ENCODE results near the gene ZNF827.
A peak's percentile ranks its signal among the peaks of the same experiment; 100 is the strongest.

The ZNF827 gene

DNA sequence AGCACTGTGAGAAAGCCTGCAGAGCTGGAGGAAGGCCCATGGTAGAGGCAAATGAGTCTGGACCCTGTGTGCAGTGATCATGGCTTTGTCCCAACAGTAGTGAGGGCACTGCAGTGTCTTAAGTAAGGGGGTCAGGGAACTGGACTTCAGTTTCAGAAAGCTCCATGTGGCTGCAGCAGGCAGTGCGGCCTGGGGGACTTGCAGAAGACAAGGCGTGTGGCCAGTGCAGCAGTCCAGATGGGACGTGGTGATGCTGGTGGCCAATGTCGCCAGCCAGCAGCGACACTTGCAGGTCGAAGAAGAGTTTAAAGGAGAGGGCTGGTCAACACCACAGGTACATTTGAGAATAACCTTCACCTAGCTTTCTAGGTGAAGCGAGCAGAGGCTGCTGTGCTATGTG lies 113.4 kb downstream of the ZNF827 start:
- Histone ChIP-seq H3K9me3 (ENCODE audit: control insufficient read depth, insufficient read depth, low read length) (no peaks in the 10 kb centered on the region), H3K36me3 (ENCODE audit: control insufficient read depth, insufficient read depth, low read length) (peaks cover 40% of the 10 kb centered on the region), H3K27me3 (ENCODE audit: control insufficient read depth, insufficient read depth, low read length) (no peaks in the 10 kb centered on the region), H3K4me3 (ENCODE audit: low read depth, low read length) (no peak overlapping the region), H3K27ac (ENCODE audit: low read depth, low read length) (no peak overlapping the region), H3K4me1 (ENCODE audit: control insufficient read depth, insufficient read depth, low read length) (peaks cover 46% of the 10 kb centered on the region), H3K9ac (ENCODE audit: low read depth, low read length) (no peak overlapping the region)

DNA sequence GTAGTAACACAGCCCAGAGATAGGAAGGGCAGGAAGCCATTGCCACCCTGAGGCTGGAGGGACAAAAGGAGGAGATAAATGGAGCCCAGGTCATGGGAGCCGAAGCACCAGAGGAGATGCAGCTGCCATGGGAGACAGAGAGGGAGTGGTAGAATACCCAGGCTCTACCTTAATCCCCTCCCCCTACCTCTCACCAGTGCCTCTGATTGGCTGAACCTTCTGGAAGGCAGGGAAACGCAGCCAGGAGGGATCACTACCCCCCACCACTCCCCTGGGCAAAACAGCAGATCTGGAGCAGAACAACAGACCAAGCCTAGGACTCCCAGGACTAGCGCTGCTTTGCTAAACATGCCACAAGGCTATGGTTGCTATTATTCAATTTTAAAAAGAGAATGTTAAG lies 114.2 kb downstream of the ZNF827 start:
- Histone ChIP-seq H3K36me3 (ENCODE audit: control insufficient read depth, insufficient read depth, low read length) (peaks cover 39% of the 10 kb centered on the region), H3K9me3 (ENCODE audit: control insufficient read depth, insufficient read depth, low read length) (no peaks in the 10 kb centered on the region), H3K27me3 (ENCODE audit: control insufficient read depth, insufficient read depth, low read length) (no peaks in the 10 kb centered on the region), H3K4me1 (ENCODE audit: control insufficient read depth, insufficient read depth, low read length) (peaks cover 38% of the 10 kb centered on the region), H3K27ac (ENCODE audit: low read depth, low read length) (peak overlapping the region; percentile 5), H3K4me3 (ENCODE audit: low read depth, low read length) (no peak overlapping the region), H3K9ac (ENCODE audit: low read depth, low read length) (no peak overlapping the region)

- peaks cover 38% of the 10 kb centered on the region for H3K36me3 ChIP-seq (ENCODE audit: control insufficient read depth, insufficient read depth, low read length)
- H3K9ac ChIP-seq (ENCODE audit: low read depth, low read length) = no peak overlapping the region
- no peak overlapping the region for H3K4me3 ChIP-seq (ENCODE audit: low read depth, low read length)
- H3K9me3 ChIP-seq (ENCODE audit: control insufficient read depth, insufficient read depth, low read length) = no peaks in the 10 kb centered on the region
- peaks cover 36% of the 10 kb centered on the region for H3K4me1 ChIP-seq (ENCODE audit: control insufficient read depth, insufficient read depth, low read length)
- no peaks in the 10 kb centered on the region for H3K27me3 ChIP-seq (ENCODE audit: control insufficient read depth, insufficient read depth, low read length)
- peak overlapping the region; percentile 5 for H3K27ac ChIP-seq (ENCODE audit: low read depth, low read length)
Observed at GRCh38 chr4:145823743-145824142, 114.9 kb downstream of the ZNF827 start.

GRCh38 chr4:145822581-145822980 lies 116.0 kb downstream of the ZNF827 start:
- Histone ChIP-seq H3K27ac (ENCODE audit: low read depth, low read length) (no peak overlapping the region), H3K36me3 (ENCODE audit: control insufficient read depth, insufficient read depth, low read length) (peaks cover 36% of the 10 kb centered on the region), H3K9me3 (ENCODE audit: control insufficient read depth, insufficient read depth, low read length) (no peaks in the 10 kb centered on the region), H3K4me1 (ENCODE audit: control insufficient read depth, insufficient read depth, low read length) (peaks cover 36% of the 10 kb centered on the region), H3K9ac (ENCODE audit: low read depth, low read length) (no peak overlapping the region; the same call in 1 of the 2 replicates), H3K4me3 (ENCODE audit: low read depth, low read length) (no peak overlapping the region; the same call in 1 of the 2 replicates), H3K27me3 (ENCODE audit: control insufficient read depth, insufficient read depth, low read length) (no peaks in the 10 kb centered on the region)

DNA sequence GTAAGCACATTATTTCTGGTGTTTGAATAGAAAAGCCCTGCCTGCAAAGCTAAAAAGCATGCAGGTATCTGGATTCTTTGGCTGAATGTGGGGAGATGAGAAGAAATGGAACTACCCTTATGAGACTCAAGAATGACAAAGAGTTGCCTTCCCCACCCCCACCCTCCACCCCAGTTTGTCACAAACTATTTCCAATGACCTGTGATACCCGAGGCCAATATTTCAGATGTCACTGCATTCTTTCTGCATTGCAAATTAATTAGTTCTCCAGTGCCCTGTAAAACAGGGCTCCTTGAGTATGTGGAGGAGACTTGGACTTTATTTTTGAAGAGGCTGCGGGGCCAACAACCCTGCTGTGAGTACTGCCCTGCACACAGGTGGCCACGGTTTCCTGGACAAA lies 116.4 kb downstream of the ZNF827 start:
- peaks cover 36% of the 10 kb centered on the region for H3K4me1 ChIP-seq (ENCODE audit: control insufficient read depth, insufficient read depth, low read length)
- peaks cover 36% of the 10 kb centered on the region for H3K36me3 ChIP-seq (ENCODE audit: control insufficient read depth, insufficient read depth, low read length)
- no peak overlapping the region for H3K27ac ChIP-seq (ENCODE audit: low read depth, low read length)
- H3K9ac ChIP-seq (ENCODE audit: low read depth, low read length) = no peak overlapping the region
- no peaks in the 10 kb centered on the region for H3K9me3 ChIP-seq (ENCODE audit: control insufficient read depth, insufficient read depth, low read length)
- no peak overlapping the region for H3K4me3 ChIP-seq (ENCODE audit: low read depth, low read length)
- H3K27me3 ChIP-seq (ENCODE audit: control insufficient read depth, insufficient read depth, low read length) = no peaks in the 10 kb centered on the region

DNA sequence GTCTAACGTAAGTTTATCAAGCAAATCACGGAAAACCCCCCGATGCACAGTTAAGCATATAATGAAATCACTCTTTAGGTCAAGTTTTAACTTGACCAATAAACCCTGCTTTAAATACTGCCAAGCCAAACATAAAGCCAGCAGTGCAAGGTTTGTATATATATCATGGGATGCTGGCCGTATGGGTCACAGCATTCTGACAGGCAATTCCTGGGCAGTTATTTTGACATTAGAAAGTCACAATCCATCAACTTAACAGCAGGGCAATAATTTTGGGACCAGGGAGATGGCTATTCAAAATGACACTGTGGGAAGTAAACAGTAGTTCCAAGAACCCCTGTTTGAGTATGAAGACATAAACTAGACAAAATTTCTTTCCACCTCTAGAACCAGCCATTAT lies 116.9 kb downstream of the ZNF827 start:
- Histone ChIP-seq H3K9ac (ENCODE audit: low read depth, low read length) (no peak overlapping the region), H3K36me3 (ENCODE audit: control insufficient read depth, insufficient read depth, low read length) (peaks cover 38% of the 10 kb centered on the region)

GRCh38 chr4:145820407-145820806 lies 118.2 kb downstream of the ZNF827 start:
- no peak overlapping the region for H3K9ac ChIP-seq (ENCODE audit: low read depth, low read length)
- H3K27me3 ChIP-seq (ENCODE audit: control insufficient read depth, insufficient read depth, low read length) = no peaks in the 10 kb centered on the region
- peaks cover 48% of the 10 kb centered on the region for H3K36me3 ChIP-seq (ENCODE audit: control insufficient read depth, insufficient read depth, low read length)
- peaks cover 36% of the 10 kb centered on the region for H3K4me1 ChIP-seq (ENCODE audit: control insufficient read depth, insufficient read depth, low read length)
- H3K4me3 ChIP-seq (ENCODE audit: low read depth, low read length) = no peak overlapping the region
- H3K27ac ChIP-seq (ENCODE audit: low read depth, low read length) = no peak overlapping the region
- no peaks in the 10 kb centered on the region for H3K9me3 ChIP-seq (ENCODE audit: control insufficient read depth, insufficient read depth, low read length)

More for the DNA sequence above, 116.9 kb downstream of the ZNF827 start:
- H3K27me3 ChIP-seq (ENCODE audit: control insufficient read depth, insufficient read depth, low read length) = no peaks in the 10 kb centered on the region
- H3K27ac ChIP-seq (ENCODE audit: low read depth, low read length) = no peak overlapping the region
- H3K4me3 ChIP-seq (ENCODE audit: low read depth, low read length) = no peak overlapping the region
- H3K4me1 ChIP-seq (ENCODE audit: control insufficient read depth, insufficient read depth, low read length) = peaks cover 36% of the 10 kb centered on the region
- H3K9me3 ChIP-seq (ENCODE audit: control insufficient read depth, insufficient read depth, low read length) = no peaks in the 10 kb centered on the region

- no peak overlapping the region for H3K27ac ChIP-seq (ENCODE audit: low read depth, low read length)
Observed at GRCh38 chr4:145819853-145820181, 118.8 kb downstream of the ZNF827 start.

DNA sequence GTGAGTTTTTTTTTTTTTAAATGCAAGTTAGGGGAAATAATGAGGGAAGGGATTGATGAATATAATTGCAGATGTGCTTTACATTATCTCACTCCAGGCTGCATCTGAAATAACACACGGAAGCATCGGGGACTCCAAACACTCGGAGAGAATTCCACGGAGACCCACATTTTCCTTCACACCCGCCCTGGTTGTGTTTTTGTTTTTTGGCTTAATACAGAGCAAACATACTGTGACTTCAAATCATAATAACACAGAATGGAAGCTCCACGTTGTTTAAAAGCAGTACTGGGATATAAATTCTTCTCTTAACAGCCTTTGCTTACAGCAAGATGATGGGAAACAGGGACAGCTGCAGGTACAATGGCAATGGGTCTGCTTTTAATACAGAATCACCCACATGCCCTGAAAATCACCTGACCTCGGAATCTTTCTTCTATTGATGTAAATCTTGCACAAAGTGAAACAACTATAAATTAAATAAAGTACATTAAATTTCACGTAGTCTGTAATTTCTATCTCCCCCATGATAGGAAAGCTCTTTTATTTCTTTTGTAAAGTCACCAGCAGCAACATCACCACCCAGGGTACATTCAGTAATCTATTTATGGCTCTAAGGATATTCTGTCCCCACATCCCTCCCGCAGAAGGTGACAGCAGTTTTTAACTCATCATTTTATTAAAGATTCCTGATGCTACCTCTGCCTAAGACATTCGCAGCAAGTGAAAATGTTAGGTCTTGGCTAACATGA lies 119.3 kb downstream of the ZNF827 start:
- H3K36me3 ChIP-seq (ENCODE audit: control insufficient read depth, insufficient read depth, low read length) = peaks cover 51% of the 10 kb centered on the region
- H3K27ac ChIP-seq (ENCODE audit: low read depth, low read length) = no peak overlapping the region
- H3K4me3 ChIP-seq (ENCODE audit: low read depth, low read length) = no peak overlapping the region
- no peaks in the 10 kb centered on the region for H3K27me3 ChIP-seq (ENCODE audit: control insufficient read depth, insufficient read depth, low read length)
- peaks cover 29% of the 10 kb centered on the region for H3K4me1 ChIP-seq (ENCODE audit: control insufficient read depth, insufficient read depth, low read length)
- no peaks in the 10 kb centered on the region for H3K9me3 ChIP-seq (ENCODE audit: control insufficient read depth, insufficient read depth, low read length)
- no peak overlapping the region for H3K9ac ChIP-seq (ENCODE audit: low read depth, low read length)

More at GRCh38 chr4:145819853-145820181, 118.8 kb downstream of the ZNF827 start:
- H3K27me3 ChIP-seq (ENCODE audit: control insufficient read depth, insufficient read depth, low read length) = no peaks in the 10 kb centered on the region
- H3K9me3 ChIP-seq (ENCODE audit: control insufficient read depth, insufficient read depth, low read length) = no peaks in the 10 kb centered on the region
- H3K4me1 ChIP-seq (ENCODE audit: control insufficient read depth, insufficient read depth, low read length) = peaks cover 35% of the 10 kb centered on the region
- H3K4me3 ChIP-seq (ENCODE audit: low read depth, low read length) = no peak overlapping the region
- H3K36me3 ChIP-seq (ENCODE audit: control insufficient read depth, insufficient read depth, low read length) = peaks cover 49% of the 10 kb centered on the region
- no peak overlapping the region for H3K9ac ChIP-seq (ENCODE audit: low read depth, low read length)

DNA sequence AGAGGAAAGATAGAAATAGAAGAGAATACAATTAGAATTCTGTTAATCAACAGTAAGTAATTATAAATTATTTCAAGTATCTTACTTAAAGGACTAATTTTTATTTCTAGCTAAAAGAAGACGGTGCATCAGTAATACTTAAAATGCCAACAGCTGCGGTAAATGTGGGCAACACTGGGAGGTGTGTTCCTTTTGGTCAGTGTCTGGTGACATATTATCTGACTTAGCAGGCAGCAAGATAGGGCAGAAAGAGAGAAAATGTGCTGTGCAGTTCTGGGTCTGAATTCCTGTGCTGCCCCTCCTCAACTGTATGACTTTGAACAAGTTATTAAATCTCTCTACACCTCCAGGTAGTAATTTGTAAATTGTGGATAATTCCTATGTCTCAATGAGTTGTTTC lies 120.6 kb downstream of the ZNF827 start:
- no peaks in the 10 kb centered on the region for H3K9me3 ChIP-seq (ENCODE audit: control insufficient read depth, insufficient read depth, low read length)
- H3K36me3 ChIP-seq (ENCODE audit: control insufficient read depth, insufficient read depth, low read length) = peaks cover 63% of the 10 kb centered on the region
- no peak overlapping the region for H3K9ac ChIP-seq (ENCODE audit: low read depth, low read length)
- H3K4me3 ChIP-seq (ENCODE audit: low read depth, low read length) = no peak overlapping the region
- H3K4me1 ChIP-seq (ENCODE audit: control insufficient read depth, insufficient read depth, low read length) = peaks cover 21% of the 10 kb centered on the region
- H3K27ac ChIP-seq (ENCODE audit: low read depth, low read length) = no peak overlapping the region
- H3K27me3 ChIP-seq (ENCODE audit: control insufficient read depth, insufficient read depth, low read length) = no peaks in the 10 kb centered on the region

GRCh38 chr4:145816091-145816490 lies 122.5 kb downstream of the ZNF827 start:
- Histone ChIP-seq H3K4me1 (ENCODE audit: control insufficient read depth, insufficient read depth, low read length) (0 out of 2 replicates have a peak, but pooled peaks cover 3% of the 10 kb centered on the region), H3K9ac (ENCODE audit: low read depth, low read length) (no peak overlapping the region), H3K4me3 (ENCODE audit: low read depth, low read length) (no peak overlapping the region), H3K27ac (ENCODE audit: low read depth, low read length) (no peak overlapping the region), H3K36me3 (ENCODE audit: control insufficient read depth, insufficient read depth, low read length) (peaks cover 71% of the 10 kb centered on the region), H3K9me3 (ENCODE audit: control insufficient read depth, insufficient read depth, low read length) (no peaks in the 10 kb centered on the region; the same call in 1 of the 2 replicates), H3K27me3 (ENCODE audit: control insufficient read depth, insufficient read depth, low read length) (no peaks in the 10 kb centered on the region)

Measured in HUES48 (cell line).